Thoracic aorta (tissue), 2 donors: ENCODE measurements around the gene OBP2A. TPM values are rescaled to one million over a fixed set of nuclear protein-coding genes. Genes with fewer than 3 reads are reported as not detected.
"Not testable (repeated sequence)": the region's sequence is repeated elsewhere in the genome, so short reads cannot be mapped to it uniquely, and the experiment has no call there.

Experiments used
- ATAC-seq: fragments of 150-250 bp; one replicate; pipeline ENCODE4 v1.8.0; 2017; ENCODE audit warnings: low read depth; ENCODE audit not compliant: insufficient number of reproducible peaks, low FRiP score
- DNase-seq: peaks from one replicate; pipeline ENCODE4 v3.0.0-alpha.2; 2020; ENCODE audit warnings: low spot score
- H3K27ac ChIP-seq, 2 donors: fragments of 200-600 bp; sonication (generic); 1 replicate in 1 of 2; 2 replicates in 1 of 2; pipeline ENCODE4 v1.5.1; 2016; ENCODE audit warnings: mild to moderate bottlenecking in 2 of 2, moderate library complexity in 2 of 2
- H3K27me3 ChIP-seq: fragments of 200-600 bp; sonication (generic); replicated peaks from 2 replicates; pipeline ENCODE4 v1.6.0; 2016; ENCODE audit warnings: mild to moderate bottlenecking; ENCODE audit not compliant: insufficient read depth
- H3K36me3 ChIP-seq: fragments of 200-600 bp; sonication (generic); one replicate; pipeline ENCODE4 v1.5.1; 2016
- H3K4me1 ChIP-seq, 2 donors: fragments of 200-600 bp; sonication (generic); 1 replicate in 1 of 2; 2 replicates in 1 of 2; pipeline versions ENCODE4 v1.5.1 to v1.6.0; 2016; ENCODE audit warnings: low read depth in 2 of 2, mild to moderate bottlenecking in 1 of 2; ENCODE audit not compliant: control insufficient read depth in 1 of 2
- H3K4me3 ChIP-seq: fragments of 200-600 bp; sonication (generic); 2 replicates; pipeline ENCODE4 v1.5.1; 2016; ENCODE audit warnings: mild to moderate bottlenecking
- H3K9me3 ChIP-seq: fragments of 200-600 bp; sonication (generic); 2 replicates; pipeline ENCODE4 v1.5.1; 2016
- CTCF ChIP-seq: fragments of 200-600 bp; sonication (generic); IDR thresholded peaks from one replicate; pipeline ENCODE4 v1.5.1; 2019; ENCODE audit warnings: antibody characterized with exemption
- total RNA-seq, 2 donors: library from RNA; depleted of rRNA; stranded (reverse); fragments of >200 nt; gene quantifications; one replicate each; pipeline versions ENCODE4 v1.1.0 to v1.2.3, GENCODE V29; 2016

Gene OBP2A
- total RNA-seq, 2 donors from 2014 or later = not detected

DNA sequence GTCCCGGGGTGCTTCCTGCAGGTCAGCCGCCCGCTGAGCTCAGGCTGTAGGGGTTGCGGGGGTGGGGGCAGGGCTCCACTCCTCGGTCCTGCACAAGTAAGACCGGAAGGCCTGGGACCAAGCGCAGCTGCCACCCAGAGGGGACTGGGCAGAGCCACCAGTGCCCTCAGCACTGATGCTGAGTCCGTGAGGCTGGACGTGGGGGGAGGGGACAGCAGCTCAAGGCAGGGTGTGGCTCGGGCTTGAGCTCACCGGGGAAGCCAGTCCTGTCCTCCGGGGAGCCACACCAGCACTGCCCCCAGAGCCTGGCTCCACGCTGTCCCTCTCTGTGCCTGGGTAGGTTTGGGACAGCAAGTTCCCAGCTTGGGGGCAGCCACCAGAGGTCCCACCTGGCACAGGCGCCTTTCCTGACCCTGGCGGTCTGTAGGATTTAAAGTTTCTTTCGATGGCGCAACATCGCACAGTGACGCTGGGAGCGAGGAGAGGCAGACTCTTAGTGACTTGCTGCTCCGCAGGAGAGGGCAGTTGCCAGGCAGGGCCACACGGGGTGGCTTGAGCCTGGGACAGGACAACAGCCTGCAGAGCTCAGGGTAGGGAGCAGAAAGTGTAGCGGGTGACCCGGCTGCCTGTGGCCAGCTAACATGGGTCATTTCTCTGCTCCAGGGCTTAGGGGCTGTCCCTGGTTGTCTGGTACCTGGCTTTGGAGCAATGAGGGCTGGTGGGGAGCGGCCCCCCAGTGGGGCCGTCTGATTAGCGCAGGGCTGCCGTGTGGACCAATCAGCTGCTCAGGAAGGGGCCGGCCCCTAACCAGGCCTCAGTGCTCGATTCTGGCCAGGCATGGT is 19.0 kb upstream of the OBP2A start:
- Histone ChIP-seq H3K36me3 (no peaks in the 10 kb centered on the region), H3K27ac (no peak overlapping the region), H3K4me3 (no peak overlapping the region), H3K9me3 (no peaks in the 10 kb centered on the region), H3K27me3 (no peaks in the 10 kb centered on the region), H3K4me1 (no peaks in the 10 kb centered on the region)
- ATAC-seq (no peak), DNase-seq (no peak)
- TF ChIP-seq CTCF = no peak

GRCh38 chr9:135528842-135529435 is 17.0 kb upstream of the OBP2A start:
- H3K27me3 ChIP-seq, H3K4me1 ChIP-seq, H3K27ac ChIP-seq, H3K9me3 ChIP-seq, H3K4me3 ChIP-seq, ATAC-seq, H3K36me3 ChIP-seq, DNase-seq: not testable (repeated sequence)

DNA sequence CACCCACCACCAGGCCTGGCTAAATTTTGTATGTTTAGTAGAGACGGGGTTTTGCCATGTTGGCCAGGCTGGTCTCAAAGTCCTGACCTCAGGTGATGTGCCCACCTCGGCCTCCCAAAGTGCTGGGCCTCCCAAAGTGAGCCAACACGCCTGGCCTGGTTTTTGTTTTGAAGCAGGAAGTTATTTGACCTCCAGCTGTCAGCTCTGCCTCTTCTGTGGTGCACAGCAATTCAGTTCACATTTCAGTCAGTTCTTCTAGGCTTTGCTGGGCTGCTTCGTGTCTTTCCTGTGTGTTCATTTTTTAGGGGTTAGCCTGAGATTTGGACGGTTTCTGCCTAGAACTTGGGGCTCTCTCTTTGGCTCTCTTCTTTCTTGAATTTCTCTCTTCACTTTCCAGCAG is 15.8 kb upstream of the OBP2A start:
- no peak for TF ChIP-seq CTCF
- ATAC-seq (no peak), DNase-seq (no peak)
- Histone ChIP-seq H3K9me3 (no peaks in the 10 kb centered on the region), H3K36me3 (no peaks in the 10 kb centered on the region), H3K27ac (no peak overlapping the region), H3K4me1 (no peaks in the 10 kb centered on the region), H3K27me3 (no peaks in the 10 kb centered on the region), H3K4me3 (no peak overlapping the region)

GRCh38 chr9:135531096-135531495 is 14.8 kb upstream of the OBP2A start:
- Histone ChIP-seq H3K27me3 (no peaks in the 10 kb centered on the region), H3K4me1 (no peaks in the 10 kb centered on the region), H3K36me3 (no peaks in the 10 kb centered on the region), H3K9me3 (no peaks in the 10 kb centered on the region), H3K27ac (no peak overlapping the region), H3K4me3 (no peak overlapping the region)
- DNase-seq = no peak
- TF ChIP-seq CTCF = no peak
- ATAC-seq = no peak

DNA sequence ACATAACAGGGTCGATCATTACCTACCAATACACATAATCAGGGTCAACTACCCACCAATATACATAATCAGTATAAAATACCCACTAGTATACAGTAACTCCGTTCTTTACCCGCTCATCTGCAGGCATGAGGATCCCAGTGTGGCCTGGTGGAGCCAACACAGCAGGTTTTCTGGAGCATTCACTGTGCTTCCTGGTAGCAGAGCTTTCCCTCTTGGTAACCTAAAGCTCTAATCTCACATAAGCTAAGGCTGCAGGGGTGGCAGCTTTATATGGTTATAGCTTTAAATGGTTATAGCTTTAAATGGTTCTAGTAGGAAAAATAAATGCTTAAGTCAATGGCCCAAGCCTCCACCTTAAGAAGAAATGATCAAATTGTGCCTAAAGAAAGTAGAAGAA is 12.8 kb upstream of the OBP2A start:
- DNase-seq = no peak
- no peak overlapping the region for H3K4me3 ChIP-seq
- TF ChIP-seq CTCF = no peak
- ATAC-seq = no peak
- no peaks in the 10 kb centered on the region for H3K36me3 ChIP-seq
- no peaks in the 10 kb centered on the region for H3K27me3 ChIP-seq
- no peaks in the 10 kb centered on the region for H3K4me1 ChIP-seq
- H3K9me3 ChIP-seq = no peaks in the 10 kb centered on the region
- no peak overlapping the region for H3K27ac ChIP-seq
